ENCODE data around the gene GALNT1.

The GALNT1 gene

GRCh38 chr18:35713545-35713944 is 132.0 kb downstream of the GALNT1 start:
- TF ChIP-seq, protein P1, sequence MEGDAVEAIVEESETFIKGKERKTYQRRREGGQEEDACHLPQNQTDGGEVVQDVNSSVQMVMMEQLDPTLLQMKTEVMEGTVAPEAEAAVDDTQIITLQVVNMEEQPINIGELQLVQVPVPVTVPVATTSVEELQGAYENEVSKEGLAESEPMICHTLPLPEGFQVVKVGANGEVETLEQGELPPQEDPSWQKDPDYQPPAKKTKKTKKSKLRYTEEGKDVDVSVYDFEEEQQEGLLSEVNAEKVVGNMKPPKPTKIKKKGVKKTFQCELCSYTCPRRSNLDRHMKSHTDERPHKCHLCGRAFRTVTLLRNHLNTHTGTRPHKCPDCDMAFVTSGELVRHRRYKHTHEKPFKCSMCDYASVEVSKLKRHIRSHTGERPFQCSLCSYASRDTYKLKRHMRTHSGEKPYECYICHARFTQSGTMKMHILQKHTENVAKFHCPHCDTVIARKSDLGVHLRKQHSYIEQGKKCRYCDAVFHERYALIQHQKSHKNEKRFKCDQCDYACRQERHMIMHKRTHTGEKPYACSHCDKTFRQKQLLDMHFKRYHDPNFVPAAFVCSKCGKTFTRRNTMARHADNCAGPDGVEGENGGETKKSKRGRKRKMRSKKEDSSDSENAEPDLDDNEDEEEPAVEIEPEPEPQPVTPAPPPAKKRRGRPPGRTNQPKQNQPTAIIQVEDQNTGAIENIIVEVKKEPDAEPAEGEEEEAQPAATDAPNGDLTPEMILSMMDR (IDR thresholded peaks at IDR 0.05), result no peak
- Histone ChIP-seq H3K9ac (no peak overlapping the region), H3K4me3 (ENCODE audit: low read depth, low read length) (no peak overlapping the region), H3K27ac (no peak overlapping the region), H3K9me3 (ENCODE audit: control insufficient read depth, low read length) (no peaks in the 10 kb centered on the region), H3K36me3 (ENCODE audit: control insufficient read depth, insufficient read depth, low read length) (no peaks in the 10 kb centered on the region), H3K27me3 (ENCODE audit: control insufficient read depth, insufficient read depth, low read length) (no peaks in the 10 kb centered on the region), H3K4me2 (ENCODE audit: low read length) (no peak overlapping the region), H3K79me2 (no peaks in the 10 kb centered on the region), H2AFZ (no peak overlapping the region), H3K4me1 (no peaks in the 10 kb centered on the region)

DNA sequence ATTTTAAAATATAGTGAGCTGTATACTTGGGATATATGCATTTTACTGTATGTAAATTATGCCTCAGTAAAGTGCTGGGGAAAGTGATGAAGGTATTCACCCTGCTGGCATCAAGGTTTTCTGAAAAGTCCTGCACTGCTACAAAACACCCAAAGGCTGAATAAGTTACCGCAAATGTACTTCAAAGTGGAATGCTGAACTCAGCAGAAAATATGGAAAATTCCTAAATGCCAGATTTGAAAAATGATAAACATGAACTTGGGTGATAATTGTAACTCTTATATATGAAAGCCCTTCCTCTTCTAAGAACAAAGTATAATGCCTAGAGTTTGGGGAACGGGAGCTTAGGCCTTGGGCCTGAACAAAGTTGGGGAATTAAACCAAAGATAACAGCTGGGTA is 133.0 kb downstream of the GALNT1 start:
- H3K4me2 ChIP-seq (ENCODE audit: low read length), result no peak overlapping the region
- H3K9me3 ChIP-seq (ENCODE audit: control insufficient read depth, low read length), result no peaks in the 10 kb centered on the region
- no peaks in the 10 kb centered on the region for H3K79me2 ChIP-seq
- no peak overlapping the region for H3K9ac ChIP-seq
- H3K4me3 ChIP-seq (ENCODE audit: low read depth, low read length), result no peak overlapping the region
- no peaks in the 10 kb centered on the region for H3K4me1 ChIP-seq
- H3K36me3 ChIP-seq (ENCODE audit: control insufficient read depth, insufficient read depth, low read length), result no peaks in the 10 kb centered on the region
- H3K27me3 ChIP-seq (ENCODE audit: control insufficient read depth, insufficient read depth, low read length), result no peaks in the 10 kb centered on the region
- TF ChIP-seq, protein P1 (IDR thresholded peaks at IDR 0.05), result no peak
- H3K27ac ChIP-seq, result no peak overlapping the region
- no peak overlapping the region for H2AFZ ChIP-seq

DNA sequence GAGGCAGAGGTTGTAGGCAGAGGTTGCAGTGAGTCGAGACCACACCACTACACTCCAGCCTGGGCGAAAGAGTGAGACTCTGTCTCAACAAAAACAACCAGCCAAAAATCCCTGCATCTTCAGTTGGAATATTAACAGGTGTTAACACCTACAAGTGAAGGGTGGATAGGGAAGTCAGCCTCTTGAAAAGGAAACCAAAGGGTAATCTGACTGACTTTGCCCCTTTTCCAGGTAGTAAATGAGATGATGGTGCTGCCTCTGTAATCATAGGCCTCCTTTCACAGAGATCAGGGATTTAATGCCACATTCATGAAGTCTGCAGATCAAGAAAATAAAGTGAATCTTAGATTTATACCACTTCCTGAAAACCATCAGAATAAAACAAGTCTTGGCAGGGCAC is 133.6 kb downstream of the GALNT1 start:
- H3K9me3 ChIP-seq (ENCODE audit: control insufficient read depth, low read length), result no peaks in the 10 kb centered on the region
- no peak overlapping the region for H3K27ac ChIP-seq
- TF ChIP-seq, protein P1 (IDR thresholded peaks at IDR 0.05), result no peak
- H3K4me2 ChIP-seq (ENCODE audit: low read length), result no peak overlapping the region
- H3K4me3 ChIP-seq (ENCODE audit: low read depth, low read length), result no peak overlapping the region
- H3K79me2 ChIP-seq, result no peaks in the 10 kb centered on the region
- no peaks in the 10 kb centered on the region for H3K4me1 ChIP-seq
- no peaks in the 10 kb centered on the region for H3K27me3 ChIP-seq (ENCODE audit: control insufficient read depth, insufficient read depth, low read length)
- no peaks in the 10 kb centered on the region for H3K36me3 ChIP-seq (ENCODE audit: control insufficient read depth, insufficient read depth, low read length)
- no peak overlapping the region for H2AFZ ChIP-seq
- no peak overlapping the region for H3K9ac ChIP-seq

DNA sequence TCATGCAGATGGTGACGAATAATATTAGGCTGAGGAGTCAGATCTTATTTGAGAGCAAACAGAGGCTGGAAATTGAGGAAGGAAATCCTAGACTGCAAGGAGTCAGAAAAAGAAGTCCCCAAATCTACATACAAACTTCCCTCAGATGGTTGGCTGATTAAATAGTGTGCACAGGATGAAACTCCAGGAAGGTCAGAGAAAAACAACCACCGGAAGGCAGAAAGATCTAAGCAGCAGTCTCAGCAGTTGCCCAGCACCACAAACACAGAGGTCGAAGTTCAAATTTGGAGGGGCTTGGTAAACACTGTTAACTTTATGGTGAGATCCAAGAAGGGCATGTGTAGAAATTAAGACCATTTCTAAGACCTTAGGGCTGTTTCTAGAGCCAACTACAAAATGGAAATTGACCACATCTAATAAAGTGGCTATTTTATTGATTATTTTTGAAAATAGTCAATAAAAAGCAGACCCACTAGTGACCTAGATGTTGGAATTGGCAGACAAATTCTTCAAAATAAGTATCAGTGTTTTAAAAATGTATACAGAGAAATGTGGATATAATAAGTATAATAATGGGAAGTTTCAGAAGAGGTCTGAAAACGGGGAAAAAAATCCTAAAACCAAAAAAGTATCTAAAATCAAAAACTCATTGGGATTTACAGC is 134.8 kb downstream of the GALNT1 start:
- no peak overlapping the region for H3K9ac ChIP-seq
- H3K4me2 ChIP-seq (ENCODE audit: low read length), result no peak overlapping the region
- H2AFZ ChIP-seq, result no peak overlapping the region
- no peak overlapping the region for H3K27ac ChIP-seq
- H3K79me2 ChIP-seq, result no peaks in the 10 kb centered on the region
- no peaks in the 10 kb centered on the region for H3K27me3 ChIP-seq (ENCODE audit: control insufficient read depth, insufficient read depth, low read length)
- H3K4me1 ChIP-seq, result no peaks in the 10 kb centered on the region
- H3K4me3 ChIP-seq (ENCODE audit: low read depth, low read length), result no peak overlapping the region
- no peaks in the 10 kb centered on the region for H3K36me3 ChIP-seq (ENCODE audit: control insufficient read depth, insufficient read depth, low read length)
- H3K9me3 ChIP-seq (ENCODE audit: control insufficient read depth, low read length), result no peaks in the 10 kb centered on the region
- TF ChIP-seq, protein P1 (IDR thresholded peaks at IDR 0.05), result no peak

- no peaks in the 10 kb centered on the region for H3K9me3 ChIP-seq (ENCODE audit: control insufficient read depth, low read length)
- no peak overlapping the region for H3K4me2 ChIP-seq (ENCODE audit: low read length)
- H3K27me3 ChIP-seq (ENCODE audit: control insufficient read depth, insufficient read depth, low read length), result no peaks in the 10 kb centered on the region
- H3K79me2 ChIP-seq, result no peaks in the 10 kb centered on the region
- H3K4me3 ChIP-seq (ENCODE audit: low read depth, low read length), result no peak overlapping the region
- H3K36me3 ChIP-seq (ENCODE audit: control insufficient read depth, insufficient read depth, low read length), result no peaks in the 10 kb centered on the region
- H3K27ac ChIP-seq, result no peak overlapping the region
- H2AFZ ChIP-seq, result no peak overlapping the region
- H3K4me1 ChIP-seq, result no peaks in the 10 kb centered on the region
- TF ChIP-seq, protein P1 (IDR thresholded peaks at IDR 0.05), result no peak
- no peak overlapping the region for H3K9ac ChIP-seq
Measured at GRCh38 chr18:35717182-35717581, 135.6 kb downstream of the GALNT1 start.

Data from parathyroid adenoma (tissue), 2 donors.